Activated T-helper 1 cell treated with anti-CD3 and anti-CD28 coated beads, Interleukin-12 subunit alpha, Interleukin-12 subunit beta, Interleukin-2, Interleukin-4 antibody, amounts not matched to agents 30 ng/mL and 10 ng/mL and 1 ng/mL, durations not matched to agents 14 hours and 24 hours and 36 hours (primary cell): ENCODE data around the gene MAML2. TPM values are rescaled to one million over a fixed set of nuclear protein-coding genes. Genes with fewer than 3 reads are reported as not detected.

Source experiments
- DNase-seq: peaks from one replicate; pipeline ENCODE4 v3.0.0; 2021; ENCODE audit warnings: low spot score
- H3K27ac Mint-ChIP-seq: one replicate; pipeline ENCODE4 v1.8.0; 2021; ENCODE audit warnings: mild to moderate bottlenecking, mixed read lengths
- H3K27me3 Mint-ChIP-seq: one replicate; pipeline ENCODE4 v1.8.0; 2022; ENCODE audit warnings: mild to moderate bottlenecking, moderate library complexity, mixed read lengths; ENCODE audit not compliant: insufficient read depth
- H3K36me3 Mint-ChIP-seq: one replicate; pipeline ENCODE4 v1.8.0; 2021; ENCODE audit warnings: low read depth, mixed read lengths
- H3K4me1 Mint-ChIP-seq: one replicate; pipeline ENCODE4 v1.8.0; 2021; ENCODE audit warnings: low read depth, mixed read lengths
- H3K4me3 Mint-ChIP-seq: one replicate; pipeline ENCODE4 v1.8.0; 2021; ENCODE audit warnings: mild to moderate bottlenecking, moderate library complexity, mixed read lengths
- H3K9me3 Mint-ChIP-seq: one replicate; pipeline ENCODE4 v1.8.0; 2021; ENCODE audit warnings: mixed read lengths
- intact Hi-C: fragments of 100-400 bp; cut with micrococcal nuclease; formaldehyde crosslinking; loops from one replicate; pipeline ENCODE4 v1.15.1; 2024
- total RNA-seq: library from RNA; stranded (reverse); gene quantifications from 2 replicates; pipeline ENCODE4 v1.2.3, GENCODE V29; 2022

The MAML2 gene
- total RNA-seq, 1 donor from 2014 or later: 10.0 TPM

DNA sequence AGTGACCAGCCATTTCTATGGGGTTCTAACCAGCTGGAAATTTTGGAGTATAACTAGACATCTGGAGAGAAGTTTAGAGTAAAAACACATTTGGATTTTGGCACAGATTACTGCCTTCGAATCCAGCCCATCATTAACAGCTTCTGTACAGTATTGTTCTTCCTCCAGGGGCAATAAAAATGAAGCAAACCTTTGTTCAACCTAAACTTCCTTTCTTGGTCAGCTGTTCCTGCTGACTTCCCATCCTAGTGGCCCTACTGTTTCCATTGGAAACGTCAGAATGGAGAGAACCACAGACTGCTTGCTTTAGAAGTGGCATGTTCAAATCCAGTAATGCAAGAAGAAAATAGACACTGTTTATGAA lies 215.4 kb downstream of the MAML2 start:
- Mint-ChIP-seq H3K27ac (no peak overlapping the region), H3K27me3 (no peaks in the 10 kb centered on the region), H3K36me3 (peaks cover 6% of the 10 kb centered on the region), H3K4me1 (peaks cover 37% of the 10 kb centered on the region), H3K4me3 (no peak overlapping the region), H3K9me3 (no peaks in the 10 kb centered on the region)
- DNase-seq: no peak
- intact Hi-C loops: no loop called here

DNA sequence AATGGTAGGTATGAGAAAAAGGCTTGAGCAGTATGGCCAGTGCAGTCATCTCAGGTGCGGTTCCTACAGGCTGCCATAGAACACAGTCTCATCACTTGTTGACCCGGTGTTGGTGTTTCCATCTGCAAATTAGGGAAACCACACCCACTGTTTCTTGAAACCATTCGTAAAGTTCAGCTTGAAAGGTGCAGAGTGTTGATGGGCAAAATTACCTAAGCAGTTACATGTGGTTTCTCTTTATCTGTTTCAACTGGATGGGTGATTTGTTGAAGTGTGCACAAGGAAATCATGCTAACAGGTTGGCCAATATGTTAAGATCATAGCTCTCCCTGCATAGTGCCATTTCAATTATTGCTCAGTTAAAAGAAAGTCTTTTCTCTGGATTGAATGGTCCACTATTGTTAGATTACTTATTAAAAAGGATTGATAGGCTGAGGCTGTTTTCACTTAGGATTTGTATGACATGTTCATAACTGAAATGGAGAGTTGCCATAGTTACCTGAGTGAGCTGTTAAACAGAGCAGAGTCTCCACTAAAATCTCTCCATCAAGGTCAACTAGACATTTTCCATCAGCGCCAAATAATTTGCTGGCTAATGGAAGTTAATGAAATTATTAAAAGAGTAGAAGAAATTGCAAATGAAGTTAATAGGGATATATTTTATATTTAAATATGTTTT lies 215.9 kb downstream of the MAML2 start:
- no peak for DNase-seq
- no peaks in the 10 kb centered on the region for H3K9me3 Mint-ChIP-seq
- H3K27ac Mint-ChIP-seq: peak overlapping the region; percentile 53
- H3K27me3 Mint-ChIP-seq: no peaks in the 10 kb centered on the region
- no peak overlapping the region for H3K4me3 Mint-ChIP-seq
- H3K4me1 Mint-ChIP-seq: peaks cover 32% of the 10 kb centered on the region
- intact Hi-C loops: no loop called here
- H3K36me3 Mint-ChIP-seq: peaks cover 6% of the 10 kb centered on the region

DNA sequence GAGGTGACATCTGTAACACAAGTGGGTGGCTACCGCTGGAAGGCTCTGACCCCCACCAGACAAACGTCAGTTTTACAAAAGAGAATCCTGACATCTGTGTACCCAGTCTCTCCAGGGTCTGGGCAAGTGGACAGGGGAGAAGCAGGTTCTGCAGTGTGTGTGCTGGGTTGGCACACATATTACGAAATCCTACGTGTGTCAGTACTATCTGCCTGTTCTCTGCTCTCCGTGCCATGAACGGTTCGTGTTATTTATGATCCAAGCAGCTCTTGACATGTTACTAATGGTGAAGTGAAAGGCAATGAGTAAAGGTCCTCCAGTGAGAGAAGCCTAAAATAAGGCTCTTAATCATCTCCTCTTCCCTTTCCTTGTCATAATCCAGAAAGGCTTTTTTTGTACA lies 217.6 kb downstream of the MAML2 start:
- Mint-ChIP-seq H3K9me3 (no peaks in the 10 kb centered on the region), H3K27me3 (no peaks in the 10 kb centered on the region), H3K27ac (no peak overlapping the region), H3K4me1 (peaks cover 30% of the 10 kb centered on the region), H3K4me3 (no peak overlapping the region), H3K36me3 (peaks cover 6% of the 10 kb centered on the region)
- intact Hi-C loops: no loop called here
- no peak for DNase-seq

DNA sequence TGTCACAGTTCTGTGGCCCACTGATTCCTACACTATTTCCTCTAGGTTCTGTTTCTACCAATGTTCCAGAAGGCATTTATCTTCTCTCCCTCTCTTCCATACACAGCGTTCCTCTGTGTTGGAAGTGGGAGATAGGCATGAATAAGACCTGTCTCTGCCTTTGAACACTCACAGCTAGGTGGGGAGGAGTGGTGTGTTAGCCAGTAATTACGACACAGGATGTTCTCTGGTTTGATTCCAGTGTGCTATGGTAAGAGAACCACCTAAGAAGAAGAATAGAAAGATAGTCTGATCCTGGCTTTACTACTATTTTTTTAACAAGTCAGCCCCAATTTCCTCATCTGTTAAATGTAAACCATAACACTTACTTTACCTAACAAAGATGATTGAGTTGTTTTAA lies 218.8 kb downstream of the MAML2 start:
- Mint-ChIP-seq H3K36me3 (peaks cover 4% of the 10 kb centered on the region), H3K9me3 (no peaks in the 10 kb centered on the region), H3K27ac (no peak overlapping the region), H3K4me1 (peaks cover 21% of the 10 kb centered on the region), H3K4me3 (no peak overlapping the region), H3K27me3 (no peaks in the 10 kb centered on the region)
- no peak for DNase-seq
- intact Hi-C loops: no loop called here

DNA sequence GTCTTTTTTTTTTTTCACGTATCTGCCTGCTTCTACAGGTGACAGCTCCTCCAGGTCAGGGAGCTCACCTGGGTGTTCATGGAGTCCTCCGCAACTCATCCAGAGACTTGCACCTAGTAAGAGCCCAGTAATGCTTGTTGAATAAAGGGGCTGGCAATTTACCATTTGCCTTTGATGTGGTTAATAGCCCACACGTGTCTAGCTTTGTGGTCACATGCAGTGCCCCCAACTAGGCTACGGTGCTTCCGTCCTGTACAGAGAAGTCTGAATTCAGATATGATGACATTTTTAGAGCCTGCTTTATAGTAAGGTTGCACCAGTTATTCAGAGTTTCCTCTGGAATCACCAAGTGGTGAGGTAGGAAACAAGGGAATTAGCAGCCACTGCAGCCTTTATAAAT lies 219.7 kb downstream of the MAML2 start:
- no peak overlapping the region for H3K4me3 Mint-ChIP-seq
- intact Hi-C loops: no loop called here
- H3K9me3 Mint-ChIP-seq: no peaks in the 10 kb centered on the region
- no peak for DNase-seq
- H3K27ac Mint-ChIP-seq: no peak overlapping the region
- H3K27me3 Mint-ChIP-seq: no peaks in the 10 kb centered on the region
- peaks cover 2% of the 10 kb centered on the region for H3K36me3 Mint-ChIP-seq
- H3K4me1 Mint-ChIP-seq: peaks cover 21% of the 10 kb centered on the region

DNA sequence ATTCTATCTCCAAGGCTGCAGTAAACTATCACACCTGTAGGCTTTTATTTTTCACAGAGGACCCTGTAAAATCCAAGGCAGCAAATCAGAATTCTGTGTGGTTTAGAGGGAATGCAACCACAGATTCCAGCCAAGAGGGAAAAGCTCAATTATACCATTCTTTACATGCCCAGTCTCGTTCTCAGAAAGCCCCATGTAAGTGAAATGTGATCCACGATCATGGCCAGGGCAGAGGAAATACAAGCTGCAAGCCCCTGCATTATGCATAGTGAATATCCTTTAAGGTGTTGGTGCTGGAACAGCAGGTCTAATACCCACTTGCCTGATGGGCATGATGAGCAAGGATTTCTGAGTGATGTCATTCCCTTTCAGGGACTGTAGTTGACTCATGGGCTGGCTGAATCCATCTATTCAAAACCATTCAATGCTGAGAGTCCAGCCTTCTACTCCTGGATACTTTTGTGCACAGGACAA lies 220.4 kb downstream of the MAML2 start:
- H3K9me3 Mint-ChIP-seq: no peaks in the 10 kb centered on the region
- H3K27me3 Mint-ChIP-seq: no peaks in the 10 kb centered on the region
- DNase-seq: no peak
- H3K36me3 Mint-ChIP-seq: peaks cover 2% of the 10 kb centered on the region
- no peak overlapping the region for H3K4me3 Mint-ChIP-seq
- H3K4me1 Mint-ChIP-seq: peaks cover 20% of the 10 kb centered on the region
- no peak overlapping the region for H3K27ac Mint-ChIP-seq
- intact Hi-C loops: no loop called here

DNA sequence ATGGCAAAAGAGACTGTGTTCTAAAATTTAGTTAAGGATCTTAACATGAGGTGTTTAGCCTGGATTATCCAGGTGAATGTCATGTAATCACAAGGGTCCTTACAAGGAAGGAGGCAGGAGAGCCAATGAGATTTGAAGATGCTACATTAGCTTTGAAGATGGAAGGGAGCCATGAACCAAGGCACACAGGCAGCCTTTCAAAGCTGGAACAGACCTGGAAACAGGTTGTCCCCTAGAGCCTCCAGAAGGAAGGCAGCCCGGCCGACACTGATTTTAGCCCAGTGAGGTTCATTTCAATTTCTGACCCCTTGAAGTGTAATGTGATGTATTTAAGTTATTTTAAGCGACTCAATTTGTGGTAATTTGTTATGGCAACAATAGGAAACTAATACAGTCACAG lies 223.8 kb downstream of the MAML2 start:
- H3K36me3 Mint-ChIP-seq: peaks cover 8% of the 10 kb centered on the region
- DNase-seq: no peak
- H3K9me3 Mint-ChIP-seq: no peaks in the 10 kb centered on the region
- no peak overlapping the region for H3K4me3 Mint-ChIP-seq
- no peaks in the 10 kb centered on the region for H3K27me3 Mint-ChIP-seq
- no peak overlapping the region for H3K27ac Mint-ChIP-seq
- H3K4me1 Mint-ChIP-seq: peaks cover 4% of the 10 kb centered on the region
- intact Hi-C loops: loop anchor here (2.0 kb wide), 1 partner anchor 14 kb away; no protein-coding TSS in a partner anchor

DNA sequence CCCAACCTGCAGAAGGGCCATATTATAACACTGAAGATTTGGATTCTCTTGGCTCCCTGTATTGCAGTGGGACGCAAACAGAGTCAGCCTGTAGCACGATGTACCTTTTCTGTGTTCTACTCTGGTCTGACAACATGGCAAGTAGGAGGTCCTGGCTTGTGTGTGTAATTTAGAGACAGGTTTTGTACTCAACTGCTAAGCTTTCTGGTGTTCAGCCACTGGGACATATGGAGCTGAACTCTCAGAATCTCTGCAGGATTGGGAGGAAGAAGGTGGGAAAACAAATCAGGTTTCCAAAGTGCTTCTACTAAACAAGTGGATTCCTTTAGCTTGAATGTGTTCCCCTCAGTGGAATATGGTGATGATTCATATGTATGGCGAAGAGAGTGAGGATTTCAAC lies 226.6 kb downstream of the MAML2 start:
- peaks cover 27% of the 10 kb centered on the region for H3K4me1 Mint-ChIP-seq
- intact Hi-C loops: no loop called here
- H3K9me3 Mint-ChIP-seq: no peaks in the 10 kb centered on the region
- no peak for DNase-seq
- H3K36me3 Mint-ChIP-seq: peaks cover 13% of the 10 kb centered on the region
- no peak overlapping the region for H3K4me3 Mint-ChIP-seq
- no peaks in the 10 kb centered on the region for H3K27me3 Mint-ChIP-seq
- no peak overlapping the region for H3K27ac Mint-ChIP-seq

DNA sequence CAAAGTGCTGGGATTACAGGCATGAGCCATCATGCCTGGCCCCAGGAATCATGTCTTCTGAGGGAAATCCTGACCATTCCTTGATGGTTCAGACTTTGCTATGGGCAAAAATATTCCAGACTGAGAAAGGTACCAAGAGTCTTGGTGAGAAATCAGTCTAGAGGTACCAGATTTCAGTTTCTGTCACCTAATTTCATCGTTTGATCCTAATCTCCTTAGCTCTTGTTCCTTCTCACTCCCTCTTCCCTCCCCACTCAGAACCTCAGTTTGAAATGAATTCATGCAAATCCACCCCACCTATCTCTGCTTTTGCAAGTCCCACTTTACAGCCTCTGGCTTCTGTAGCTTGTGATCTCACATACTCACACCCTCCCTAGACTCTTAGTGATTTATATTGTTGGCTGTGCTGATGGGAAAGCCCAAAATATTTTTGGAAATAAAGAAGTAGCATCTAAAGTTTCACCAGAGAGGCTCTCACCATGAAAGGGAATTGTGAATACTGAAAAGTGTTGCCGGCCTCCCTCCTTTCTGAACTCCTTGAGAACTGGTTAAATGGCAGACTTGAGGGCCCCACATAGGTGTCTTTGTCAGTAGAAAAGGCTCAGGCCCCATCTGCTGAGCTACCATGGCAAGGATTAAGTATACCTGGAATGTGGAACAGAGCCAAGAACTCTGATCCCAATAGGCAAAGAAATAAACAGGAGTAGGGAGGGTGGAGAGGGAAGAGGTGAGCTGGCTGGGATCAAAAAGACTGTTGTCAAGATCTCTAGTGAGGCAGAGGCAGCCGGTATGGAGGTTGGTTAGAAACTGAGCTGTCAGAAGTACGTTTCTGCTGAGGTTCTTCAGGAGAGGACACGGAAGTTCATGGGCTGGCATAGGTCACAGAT lies 228.6 kb downstream of the MAML2 start:
- Mint-ChIP-seq H3K36me3 (peaks cover 17% of the 10 kb centered on the region), H3K27ac (peak overlapping the region; percentile 41), H3K4me1 (peaks cover 32% of the 10 kb centered on the region), H3K27me3 (no peaks in the 10 kb centered on the region), H3K4me3 (no peak overlapping the region), H3K9me3 (no peaks in the 10 kb centered on the region)
- intact Hi-C loops: loop anchor here (5.0 kb wide), 2 partner anchors 37 to 102 kb away; no protein-coding TSS in a partner anchor
- DNase-seq: no peak

DNA sequence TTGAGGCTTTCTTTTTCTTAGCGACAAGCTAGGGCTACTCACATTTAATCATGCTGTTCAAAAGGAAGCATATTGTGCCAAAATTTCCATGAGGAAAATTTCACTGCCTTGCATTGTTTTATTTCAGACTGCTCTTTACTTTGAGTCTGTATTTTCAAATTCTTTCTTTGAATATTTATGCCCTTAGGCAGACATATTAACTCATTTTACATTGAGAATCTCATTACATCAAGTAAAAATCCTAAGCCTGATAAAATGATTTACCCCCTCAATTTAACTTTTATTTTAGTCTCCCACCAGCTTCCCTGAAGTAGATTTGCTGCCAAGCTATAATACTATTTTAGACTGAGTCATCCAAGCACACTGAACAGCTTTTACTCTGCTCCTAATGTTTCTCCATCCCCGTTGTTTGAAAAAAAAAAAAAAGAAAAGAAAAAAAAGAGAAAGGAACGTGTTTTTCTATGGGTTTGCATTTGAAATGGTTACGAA lies 229.8 kb downstream of the MAML2 start:
- Mint-ChIP-seq H3K27me3 (no peaks in the 10 kb centered on the region), H3K9me3 (no peaks in the 10 kb centered on the region), H3K4me3 (no peak overlapping the region), H3K27ac (no peak overlapping the region), H3K4me1 (peaks cover 32% of the 10 kb centered on the region), H3K36me3 (peaks cover 15% of the 10 kb centered on the region)
- no peak for DNase-seq
- intact Hi-C loops: loop anchor here (2.0 to 5.0 kb wide), 6 partner anchors 16 to 101 kb away; no protein-coding TSS in a partner anchor

DNA sequence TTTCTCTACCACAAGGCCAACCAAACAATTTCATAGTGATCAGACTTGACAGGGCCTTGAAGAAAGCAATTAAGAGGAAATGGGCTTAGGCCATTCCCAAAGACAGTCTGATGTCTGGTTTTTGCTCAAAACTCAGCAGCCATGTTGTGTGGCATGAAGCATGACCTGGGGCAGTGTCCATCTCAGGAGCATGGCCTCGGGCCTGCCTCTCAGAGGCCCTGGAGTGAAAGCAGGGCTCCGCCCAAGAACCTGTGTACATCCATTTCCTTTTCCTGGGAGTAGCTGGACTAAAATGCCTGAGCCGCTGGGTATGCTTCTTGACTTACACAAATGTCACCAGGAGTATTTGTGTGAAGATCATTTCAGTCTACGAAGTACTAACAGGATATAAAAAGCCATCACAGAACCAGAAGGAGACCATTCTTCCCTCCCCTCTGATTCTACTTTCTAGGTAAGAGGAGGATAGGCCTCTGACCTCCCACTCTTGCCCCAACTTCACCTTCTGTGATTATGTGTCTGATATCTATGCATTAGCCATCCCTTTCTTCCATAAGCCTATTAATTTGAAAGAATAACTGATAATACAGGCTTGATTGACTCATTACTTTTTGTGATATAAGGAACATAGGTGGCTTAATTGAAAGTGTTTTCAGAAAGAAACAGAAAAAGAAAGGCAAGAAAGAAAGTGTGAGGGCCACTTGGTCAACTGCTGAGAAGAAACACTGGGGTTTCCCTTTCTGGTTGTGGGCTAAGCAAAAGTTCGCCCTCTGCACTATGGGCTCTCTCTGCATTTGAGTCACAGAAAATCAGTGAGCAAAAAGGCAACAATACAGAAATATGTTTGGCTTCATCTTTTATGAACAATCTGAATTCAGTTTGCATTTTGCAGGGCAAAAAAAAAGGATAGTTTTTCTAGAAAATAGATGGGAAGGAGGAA lies 230.5 kb downstream of the MAML2 start:
- H3K4me1 Mint-ChIP-seq: peaks cover 32% of the 10 kb centered on the region
- no peaks in the 10 kb centered on the region for H3K27me3 Mint-ChIP-seq
- peak overlapping the region; percentile 84 for H3K27ac Mint-ChIP-seq
- H3K36me3 Mint-ChIP-seq: peaks cover 15% of the 10 kb centered on the region
- DNase-seq: no peak
- H3K9me3 Mint-ChIP-seq: no peaks in the 10 kb centered on the region
- intact Hi-C loops: loop anchor here (1.0 to 5.0 kb wide), 8 partner anchors 16 to 231 kb away; partner anchors contain the start of gene MAML2
- peak overlapping the region; percentile 50 for H3K4me3 Mint-ChIP-seq

DNA sequence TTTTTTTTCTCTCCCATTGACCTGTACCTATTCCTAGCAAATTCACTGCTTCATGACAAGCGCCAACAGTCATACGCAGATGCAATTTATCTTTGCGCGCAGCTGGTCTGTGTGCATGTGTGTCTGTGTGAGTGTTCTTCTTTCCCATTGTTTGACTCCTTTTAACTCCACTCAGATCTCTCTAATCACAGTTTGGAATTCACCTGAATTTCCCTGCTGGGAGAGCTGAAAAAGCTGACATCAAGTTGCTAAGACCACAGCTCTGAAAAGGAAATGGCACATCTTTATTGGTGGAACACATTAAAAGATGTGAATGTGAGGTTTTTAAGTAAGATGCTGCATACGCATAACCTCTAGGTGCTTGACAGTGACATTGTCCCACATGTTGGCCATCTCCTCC lies 231.7 kb downstream of the MAML2 start:
- intact Hi-C loops: loop anchor here (2.0 to 5.0 kb wide), 3 partner anchors 34 to 99 kb away; no protein-coding TSS in a partner anchor

More for the DNA sequence above, 231.7 kb downstream of the MAML2 start:
- Mint-ChIP-seq H3K27me3 (no peaks in the 10 kb centered on the region), H3K4me3 (no peak overlapping the region), H3K9me3 (no peaks in the 10 kb centered on the region), H3K36me3 (peaks cover 14% of the 10 kb centered on the region), H3K4me1 (peaks cover 32% of the 10 kb centered on the region), H3K27ac (no peak overlapping the region)
- DNase-seq: no peak
